ENCODE results near the gene ARHGDIB. TPM values are rescaled to one million over a fixed set of nuclear protein-coding genes. Genes with fewer than 3 reads are reported as not detected.

The ARHGDIB gene
- total RNA-seq (2014; rRNA removed; shearing (Covaris generic)): not detected in 2 replicates
- 0.89 and 1.8 TPM in 2 replicates for polyA plus RNA-seq (2016; fragmentation: Nextera tagmentation; extraction: Ambion mirVana)
- long read RNA-seq: 0 reads

DNA sequence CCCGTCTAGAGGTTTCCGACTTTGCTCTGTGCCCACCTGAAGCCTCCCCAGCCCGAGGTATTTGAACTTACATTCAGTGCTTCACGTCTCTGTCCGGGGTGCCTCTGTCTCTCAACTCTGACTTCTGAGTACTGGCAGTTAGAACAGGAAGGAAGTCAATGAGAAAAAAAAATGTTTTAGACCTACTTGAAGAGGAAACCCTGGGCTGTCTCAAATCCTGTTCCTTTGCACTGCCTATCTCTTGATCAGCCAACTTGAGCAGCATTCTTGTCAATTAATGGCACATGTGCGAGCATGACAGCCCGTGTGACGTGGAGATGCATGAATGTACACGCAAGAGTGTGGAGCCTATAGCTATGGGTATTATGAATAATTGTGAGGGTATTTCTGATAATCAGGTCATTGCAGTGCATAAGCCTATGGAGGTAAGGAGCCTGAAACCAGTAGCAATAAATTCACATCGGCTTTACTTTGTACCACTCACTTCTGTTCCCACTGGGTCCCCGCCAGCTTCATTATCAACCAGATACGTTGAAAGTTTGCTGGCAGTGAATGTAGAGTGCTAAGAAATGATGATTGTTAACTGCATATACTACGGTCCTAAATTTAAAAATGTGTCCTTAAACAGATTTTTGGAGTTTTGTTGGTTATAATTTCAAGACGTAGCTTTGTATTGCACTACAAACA lies at the start of gene ARHGDIB:
Gene ARHGDIB, minus strand, starts transcription at position 136 of the 687 bp plus-strand sequence. CDS start 10,889 bp downstream, outside the sequence.
- Histone ChIP-seq H3F3A (replicated peaks; ENCODE audit: low read depth) (no peaks in the 10 kb centered on the region), H3K9me2 (ENCODE audit: insufficient read depth) (no peaks in the 10 kb centered on the region; the same call in 1 of the 2 replicates), H3K79me2 (replicated peaks; ENCODE audit: insufficient read depth) (no peaks in the 10 kb centered on the region), H3K36me3 (ENCODE audit: insufficient read depth) (no peaks in the 10 kb centered on the region), H2AFZ (peak within 1 kb of the TSS; percentile 50; the same call in 1 of the 2 replicates), H3K27me3 (ENCODE audit: insufficient read depth) (no peaks in the 10 kb centered on the region), H3K4me3 (no peak within 1 kb of the TSS), H3K4me2 (peak within 1 kb of the TSS; percentile 50; the same call in 1 of the 2 replicates), H3K27ac (ENCODE audit: low read depth) (no peak within 1 kb of the TSS), H3K4me1 (ENCODE audit: insufficient read depth) (no peaks in the 10 kb centered on the region), H4K20me1 (replicated peaks; ENCODE audit: insufficient read depth) (no peaks in the 10 kb centered on the region)
- no peaks in the 10 kb centered on the region for H3K9me3 Mint-ChIP-seq
- H3K4me3 Mint-ChIP-seq: no peak within 1 kb of the TSS
- 0 out of 2 replicates have a peak within 1 kb of the TSS, but pooled peaks have one; percentile 35 for H3K27ac Mint-ChIP-seq
- ATAC-seq (peak; percentile 67), DNase-seq (ENCODE audit: low spot score) (peak; percentile 34)
- peaks cover 18% of the 10 kb centered on the region for H3K4me1 Mint-ChIP-seq
- no peaks in the 10 kb centered on the region for H3K36me3 Mint-ChIP-seq (ENCODE audit: low read depth)
- H3K27me3 Mint-ChIP-seq (ENCODE audit: insufficient read depth, low read depth, poor library complexity): no peaks in the 10 kb centered on the region
- TF ChIP-seq CREB1 (CRISPR knock-in tag; IDR thresholded peaks at IDR 0.05; ENCODE audit: low read depth): no peak
- no peak for TF ChIP-seq NANOG (IDR thresholded peaks at IDR 0.05; ENCODE audit: borderline replicate concordance)

DNA sequence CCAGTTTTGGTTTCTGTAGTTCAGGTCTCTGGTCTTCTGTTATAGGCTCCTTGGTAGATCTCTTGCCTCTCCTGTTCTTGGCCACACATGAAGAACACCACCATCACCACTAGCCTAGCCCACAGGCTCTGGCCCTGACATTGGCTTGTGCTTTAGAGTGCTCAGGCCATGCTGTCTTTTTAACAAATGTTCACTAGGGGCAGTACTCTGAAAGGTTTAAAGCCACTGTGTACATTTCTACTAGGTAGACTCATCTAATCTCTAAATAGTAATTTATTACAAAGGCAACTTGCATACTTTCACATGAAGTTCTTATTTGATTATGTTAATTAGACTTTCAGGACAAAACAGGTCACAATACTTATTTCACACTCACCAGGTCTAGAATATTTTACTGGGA lies 49.8 kb upstream of the ARHGDIB start:
- no peak overlapping the region for H3K4me2 ChIP-seq
- no peaks in the 10 kb centered on the region for H4K20me1 ChIP-seq (replicated peaks; ENCODE audit: insufficient read depth)
- no peaks in the 10 kb centered on the region for H3F3A ChIP-seq (replicated peaks; ENCODE audit: low read depth)
- H3K9me3 Mint-ChIP-seq: no peaks in the 10 kb centered on the region
- H3K36me3 ChIP-seq (ENCODE audit: insufficient read depth): no peaks in the 10 kb centered on the region
- no peaks in the 10 kb centered on the region for H3K27me3 ChIP-seq (ENCODE audit: insufficient read depth)
- H3K4me1 Mint-ChIP-seq: no peaks in the 10 kb centered on the region
- H3K4me3 Mint-ChIP-seq: no peak overlapping the region
- no peak overlapping the region for H3K4me3 ChIP-seq
- TF ChIP-seq, protein P1, sequence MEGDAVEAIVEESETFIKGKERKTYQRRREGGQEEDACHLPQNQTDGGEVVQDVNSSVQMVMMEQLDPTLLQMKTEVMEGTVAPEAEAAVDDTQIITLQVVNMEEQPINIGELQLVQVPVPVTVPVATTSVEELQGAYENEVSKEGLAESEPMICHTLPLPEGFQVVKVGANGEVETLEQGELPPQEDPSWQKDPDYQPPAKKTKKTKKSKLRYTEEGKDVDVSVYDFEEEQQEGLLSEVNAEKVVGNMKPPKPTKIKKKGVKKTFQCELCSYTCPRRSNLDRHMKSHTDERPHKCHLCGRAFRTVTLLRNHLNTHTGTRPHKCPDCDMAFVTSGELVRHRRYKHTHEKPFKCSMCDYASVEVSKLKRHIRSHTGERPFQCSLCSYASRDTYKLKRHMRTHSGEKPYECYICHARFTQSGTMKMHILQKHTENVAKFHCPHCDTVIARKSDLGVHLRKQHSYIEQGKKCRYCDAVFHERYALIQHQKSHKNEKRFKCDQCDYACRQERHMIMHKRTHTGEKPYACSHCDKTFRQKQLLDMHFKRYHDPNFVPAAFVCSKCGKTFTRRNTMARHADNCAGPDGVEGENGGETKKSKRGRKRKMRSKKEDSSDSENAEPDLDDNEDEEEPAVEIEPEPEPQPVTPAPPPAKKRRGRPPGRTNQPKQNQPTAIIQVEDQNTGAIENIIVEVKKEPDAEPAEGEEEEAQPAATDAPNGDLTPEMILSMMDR (conservative IDR thresholded peaks at IDR 0.05; ENCODE audit: low read depth in 2 of 2): peak; percentile 49 to 57
- no peak for TF ChIP-seq NANOG (IDR thresholded peaks at IDR 0.05; ENCODE audit: borderline replicate concordance)
- DNase-seq (ENCODE audit: low spot score) (peak; percentile 54), ATAC-seq (peak; percentile 89)
- no peaks in the 10 kb centered on the region for H3K79me2 ChIP-seq (replicated peaks; ENCODE audit: insufficient read depth)
- H2AFZ ChIP-seq: no peak overlapping the region
- H3K36me3 Mint-ChIP-seq (ENCODE audit: low read depth): no peaks in the 10 kb centered on the region
- no peaks in the 10 kb centered on the region for H3K27me3 Mint-ChIP-seq (ENCODE audit: insufficient read depth, low read depth, poor library complexity)
- 0 out of 2 replicates have a peak, but pooled peaks cover 5% of the 10 kb centered on the region for H3K9me2 ChIP-seq (ENCODE audit: insufficient read depth)
- H3K4me1 ChIP-seq (ENCODE audit: insufficient read depth): no peaks in the 10 kb centered on the region
- H3K27ac Mint-ChIP-seq: no peak overlapping the region
- H3K27ac ChIP-seq (ENCODE audit: low read depth): no peak overlapping the region

DNA sequence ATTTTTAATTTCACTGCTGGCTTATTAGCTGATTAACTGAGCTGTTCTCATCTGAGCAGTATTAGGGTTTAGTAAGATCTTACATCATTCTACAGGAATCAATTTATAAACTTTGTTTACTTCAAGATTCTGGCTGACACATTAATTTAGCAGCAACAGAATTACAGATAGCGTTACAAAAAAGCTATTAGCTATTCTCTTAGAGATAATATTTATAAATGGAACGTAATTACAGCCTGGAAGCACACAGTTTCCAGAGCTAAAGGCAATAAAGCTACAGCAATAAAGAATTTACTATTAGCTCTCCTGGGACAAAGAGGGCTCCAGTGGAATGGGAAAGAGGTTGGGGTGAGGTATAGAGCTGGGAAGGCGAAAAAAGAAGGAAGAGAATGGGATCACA lies 46.1 kb upstream of the ARHGDIB start:
- Histone ChIP-seq H2AFZ (no peak overlapping the region), H3K4me2 (no peak overlapping the region), H3K36me3 (ENCODE audit: insufficient read depth) (no peaks in the 10 kb centered on the region), H3K79me2 (replicated peaks; ENCODE audit: insufficient read depth) (no peaks in the 10 kb centered on the region), H3F3A (replicated peaks; ENCODE audit: low read depth) (no peaks in the 10 kb centered on the region), H3K4me3 (no peak overlapping the region), H3K27ac (ENCODE audit: low read depth) (no peak overlapping the region), H3K9me2 (ENCODE audit: insufficient read depth) (0 out of 2 replicates have a peak, but pooled peaks cover 5% of the 10 kb centered on the region), H3K27me3 (ENCODE audit: insufficient read depth) (no peaks in the 10 kb centered on the region), H4K20me1 (replicated peaks; ENCODE audit: insufficient read depth) (no peaks in the 10 kb centered on the region), H3K4me1 (ENCODE audit: insufficient read depth) (no peaks in the 10 kb centered on the region)
- Mint-ChIP-seq H3K27ac (no peak overlapping the region), H3K36me3 (ENCODE audit: low read depth) (no peaks in the 10 kb centered on the region), H3K4me3 (no peak overlapping the region), H3K4me1 (no peaks in the 10 kb centered on the region), H3K27me3 (ENCODE audit: insufficient read depth, low read depth, poor library complexity) (no peaks in the 10 kb centered on the region), H3K9me3 (no peaks in the 10 kb centered on the region)
- no peak for ATAC-seq
- DNase-seq (ENCODE audit: low spot score): no peak
- TF ChIP-seq, protein P2, sequence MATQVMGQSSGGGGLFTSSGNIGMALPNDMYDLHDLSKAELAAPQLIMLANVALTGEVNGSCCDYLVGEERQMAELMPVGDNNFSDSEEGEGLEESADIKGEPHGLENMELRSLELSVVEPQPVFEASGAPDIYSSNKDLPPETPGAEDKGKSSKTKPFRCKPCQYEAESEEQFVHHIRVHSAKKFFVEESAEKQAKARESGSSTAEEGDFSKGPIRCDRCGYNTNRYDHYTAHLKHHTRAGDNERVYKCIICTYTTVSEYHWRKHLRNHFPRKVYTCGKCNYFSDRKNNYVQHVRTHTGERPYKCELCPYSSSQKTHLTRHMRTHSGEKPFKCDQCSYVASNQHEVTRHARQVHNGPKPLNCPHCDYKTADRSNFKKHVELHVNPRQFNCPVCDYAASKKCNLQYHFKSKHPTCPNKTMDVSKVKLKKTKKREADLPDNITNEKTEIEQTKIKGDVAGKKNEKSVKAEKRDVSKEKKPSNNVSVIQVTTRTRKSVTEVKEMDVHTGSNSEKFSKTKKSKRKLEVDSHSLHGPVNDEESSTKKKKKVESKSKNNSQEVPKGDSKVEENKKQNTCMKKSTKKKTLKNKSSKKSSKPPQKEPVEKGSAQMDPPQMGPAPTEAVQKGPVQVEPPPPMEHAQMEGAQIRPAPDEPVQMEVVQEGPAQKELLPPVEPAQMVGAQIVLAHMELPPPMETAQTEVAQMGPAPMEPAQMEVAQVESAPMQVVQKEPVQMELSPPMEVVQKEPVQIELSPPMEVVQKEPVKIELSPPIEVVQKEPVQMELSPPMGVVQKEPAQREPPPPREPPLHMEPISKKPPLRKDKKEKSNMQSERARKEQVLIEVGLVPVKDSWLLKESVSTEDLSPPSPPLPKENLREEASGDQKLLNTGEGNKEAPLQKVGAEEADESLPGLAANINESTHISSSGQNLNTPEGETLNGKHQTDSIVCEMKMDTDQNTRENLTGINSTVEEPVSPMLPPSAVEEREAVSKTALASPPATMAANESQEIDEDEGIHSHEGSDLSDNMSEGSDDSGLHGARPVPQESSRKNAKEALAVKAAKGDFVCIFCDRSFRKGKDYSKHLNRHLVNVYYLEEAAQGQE (IDR thresholded peaks at IDR 0.05; ENCODE audit: unreplicated experiment): no peak
- no peak for TF ChIP-seq EZH2 (IDR thresholded peaks at IDR 0.05; ENCODE audit: low read depth, unreplicated experiment)
- TF ChIP-seq NANOG (IDR thresholded peaks at IDR 0.05; ENCODE audit: borderline replicate concordance): no peak
- TF ChIP-seq ZNF331 (CRISPR knock-in tag; IDR thresholded peaks at IDR 0.05; ENCODE audit: low read depth): no peak
- TF ChIP-seq EZH2phosphoT487 (IDR thresholded peaks at IDR 0.05; ENCODE audit: unreplicated experiment): no peak
- TF ChIP-seq, protein P3, sequence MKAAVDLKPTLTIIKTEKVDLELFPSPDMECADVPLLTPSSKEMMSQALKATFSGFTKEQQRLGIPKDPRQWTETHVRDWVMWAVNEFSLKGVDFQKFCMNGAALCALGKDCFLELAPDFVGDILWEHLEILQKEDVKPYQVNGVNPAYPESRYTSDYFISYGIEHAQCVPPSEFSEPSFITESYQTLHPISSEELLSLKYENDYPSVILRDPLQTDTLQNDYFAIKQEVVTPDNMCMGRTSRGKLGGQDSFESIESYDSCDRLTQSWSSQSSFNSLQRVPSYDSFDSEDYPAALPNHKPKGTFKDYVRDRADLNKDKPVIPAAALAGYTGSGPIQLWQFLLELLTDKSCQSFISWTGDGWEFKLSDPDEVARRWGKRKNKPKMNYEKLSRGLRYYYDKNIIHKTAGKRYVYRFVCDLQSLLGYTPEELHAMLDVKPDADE (IDR thresholded peaks at IDR 0.05): no peak
- no peak for TF ChIP-seq POLR2AphosphoS5 (IDR thresholded peaks at IDR 0.05; ENCODE audit: low read depth)
